Measurements from ENCODE around the gene LMAN2.

The LMAN2 gene

GRCh38 chr5:177364159-177364962, 12.9 kb upstream of the LMAN2 start:
- Histone ChIP-seq H3K36me3 (ENCODE audit: insufficient read depth, low read length) (peaks cover 18% of the 10 kb centered on the region), H3K9ac (ENCODE audit: low read length) (no peak overlapping the region), H2AFZ (ENCODE audit: low read length) (no peak overlapping the region), H3K27me3 (ENCODE audit: insufficient read depth, low read length) (no peaks in the 10 kb centered on the region), H3K9me2 (ENCODE audit: low read depth, low read length) (no peaks in the 10 kb centered on the region), H3K27ac (ENCODE audit: low read depth, low read length, poor library complexity, severe bottlenecking) (no peak overlapping the region), H3K4me1 (ENCODE audit: insufficient read depth, low read length, severe bottlenecking) (peaks cover 49% of the 10 kb centered on the region), H4K20me1 (ENCODE audit: insufficient read depth, low read length) (no peaks in the 10 kb centered on the region), H3K79me2 (ENCODE audit: insufficient read depth, low read length) (no peaks in the 10 kb centered on the region), H3K9me3 (ENCODE audit: low read length) (no peaks in the 10 kb centered on the region), H3F3A (ENCODE audit: insufficient read depth, low read length) (no peaks in the 10 kb centered on the region), H3K4me3 (ENCODE audit: low read depth, low read length, poor library complexity, severe bottlenecking) (no peak overlapping the region), H3K4me2 (ENCODE audit: low read length) (no peak overlapping the region)
- no peak for TF ChIP-seq EZH2 (IDR thresholded peaks at IDR 0.05; ENCODE audit: borderline replicate concordance, low read length)
- TF ChIP-seq, protein P1, sequence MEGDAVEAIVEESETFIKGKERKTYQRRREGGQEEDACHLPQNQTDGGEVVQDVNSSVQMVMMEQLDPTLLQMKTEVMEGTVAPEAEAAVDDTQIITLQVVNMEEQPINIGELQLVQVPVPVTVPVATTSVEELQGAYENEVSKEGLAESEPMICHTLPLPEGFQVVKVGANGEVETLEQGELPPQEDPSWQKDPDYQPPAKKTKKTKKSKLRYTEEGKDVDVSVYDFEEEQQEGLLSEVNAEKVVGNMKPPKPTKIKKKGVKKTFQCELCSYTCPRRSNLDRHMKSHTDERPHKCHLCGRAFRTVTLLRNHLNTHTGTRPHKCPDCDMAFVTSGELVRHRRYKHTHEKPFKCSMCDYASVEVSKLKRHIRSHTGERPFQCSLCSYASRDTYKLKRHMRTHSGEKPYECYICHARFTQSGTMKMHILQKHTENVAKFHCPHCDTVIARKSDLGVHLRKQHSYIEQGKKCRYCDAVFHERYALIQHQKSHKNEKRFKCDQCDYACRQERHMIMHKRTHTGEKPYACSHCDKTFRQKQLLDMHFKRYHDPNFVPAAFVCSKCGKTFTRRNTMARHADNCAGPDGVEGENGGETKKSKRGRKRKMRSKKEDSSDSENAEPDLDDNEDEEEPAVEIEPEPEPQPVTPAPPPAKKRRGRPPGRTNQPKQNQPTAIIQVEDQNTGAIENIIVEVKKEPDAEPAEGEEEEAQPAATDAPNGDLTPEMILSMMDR (IDR thresholded peaks at IDR 0.05; ENCODE audit: low read length) = no peak

GRCh38 chr5:177363565-177363964, 12.1 kb upstream of the LMAN2 start:
- no peaks in the 10 kb centered on the region for H3K9me3 ChIP-seq (ENCODE audit: low read length)
- peaks cover 52% of the 10 kb centered on the region for H3K4me1 ChIP-seq (ENCODE audit: insufficient read depth, low read length, severe bottlenecking)
- peak overlapping the region; percentile 63 for H3K4me3 ChIP-seq (ENCODE audit: low read depth, low read length, poor library complexity, severe bottlenecking)
- peaks cover 12% of the 10 kb centered on the region for H3K36me3 ChIP-seq (ENCODE audit: insufficient read depth, low read length)
- no peaks in the 10 kb centered on the region for H3F3A ChIP-seq (ENCODE audit: insufficient read depth, low read length)
- no peaks in the 10 kb centered on the region for H4K20me1 ChIP-seq (ENCODE audit: insufficient read depth, low read length)
- H2AFZ ChIP-seq (ENCODE audit: low read length) = no peak overlapping the region
- peak overlapping the region; percentile 69; the same call in 1 of the 2 replicates for H3K9ac ChIP-seq (ENCODE audit: low read length)
- peak overlapping the region; percentile 29 for H3K27ac ChIP-seq (ENCODE audit: low read depth, low read length, poor library complexity, severe bottlenecking)
- peak overlapping the region; percentile 80 for H3K4me2 ChIP-seq (ENCODE audit: low read length)
- no peak for TF ChIP-seq EZH2 (IDR thresholded peaks at IDR 0.05; ENCODE audit: borderline replicate concordance, low read length)
- TF ChIP-seq, protein P1 (IDR thresholded peaks at IDR 0.05; ENCODE audit: low read length) = no peak
- no peaks in the 10 kb centered on the region for H3K79me2 ChIP-seq (ENCODE audit: insufficient read depth, low read length)
- no peaks in the 10 kb centered on the region for H3K9me2 ChIP-seq (ENCODE audit: low read depth, low read length)
- no peaks in the 10 kb centered on the region for H3K27me3 ChIP-seq (ENCODE audit: insufficient read depth, low read length)

GRCh38 chr5:177362610-177363507, 11.4 kb upstream of the LMAN2 start:
- Histone ChIP-seq H3K9me2 (ENCODE audit: low read depth, low read length) (no peaks in the 10 kb centered on the region), H3K4me2 (ENCODE audit: low read length) (peak overlapping the region; percentile 80), H3K4me1 (ENCODE audit: insufficient read depth, low read length, severe bottlenecking) (peaks cover 57% of the 10 kb centered on the region), H3F3A (ENCODE audit: insufficient read depth, low read length) (no peaks in the 10 kb centered on the region), H2AFZ (ENCODE audit: low read length) (no peak overlapping the region), H3K27ac (ENCODE audit: low read depth, low read length, poor library complexity, severe bottlenecking) (peak overlapping the region; percentile 90), H3K27me3 (ENCODE audit: insufficient read depth, low read length) (no peaks in the 10 kb centered on the region), H3K9me3 (ENCODE audit: low read length) (no peaks in the 10 kb centered on the region), H3K9ac (ENCODE audit: low read length) (peak overlapping the region; percentile 69), H3K79me2 (ENCODE audit: insufficient read depth, low read length) (no peaks in the 10 kb centered on the region), H3K4me3 (ENCODE audit: low read depth, low read length, poor library complexity, severe bottlenecking) (peak overlapping the region; percentile 63), H4K20me1 (ENCODE audit: insufficient read depth, low read length) (no peaks in the 10 kb centered on the region), H3K36me3 (ENCODE audit: insufficient read depth, low read length) (peaks cover 5% of the 10 kb centered on the region)
- TF ChIP-seq EZH2 (IDR thresholded peaks at IDR 0.05; ENCODE audit: borderline replicate concordance, low read length) = no peak
- TF ChIP-seq, protein P1 (IDR thresholded peaks at IDR 0.05; ENCODE audit: low read length) = no peak
